Aorta (tissue), 5 donors: ENCODE results near the gene USP32. TPM values are rescaled to one million over a fixed set of nuclear protein-coding genes. Genes with fewer than 3 reads are reported as not detected.

Experiments
- ATAC-seq: fragments of 200-7000 bp; cut with Tn5 transposase; one replicate; pipeline ENCODE4 v1.9.1; 2022; ENCODE audit warnings: moderate library complexity; ENCODE audit not compliant: low FRiP score
- DNase-seq, 2 donors: peaks; one replicate each; pipeline ENCODE4 v3.0.0-alpha.2; 2020
- H3K27ac ChIP-seq, 2 donors: one replicate each; pipeline ENCODE4 v1.5.1; 2013; ENCODE audit warnings: low read length in 2 of 2, mild to moderate bottlenecking in 2 of 2, moderate library complexity in 2 of 2, control low read depth in 1 of 2, inconsistent platforms in 1 of 2, low read depth in 1 of 2
- H3K27me3 ChIP-seq, 2 donors: one replicate each; pipeline ENCODE4 v1.6.1; 2013; ENCODE audit warnings: control low read depth in 1 of 2, low read length in 1 of 2, mild to moderate bottlenecking in 1 of 2, moderate library complexity in 1 of 2; ENCODE audit not compliant: insufficient read depth in 2 of 2, control insufficient read depth in 1 of 2
- H3K36me3 ChIP-seq, 2 donors: one replicate each; pipeline ENCODE4 v1.6.1; 2013; ENCODE audit warnings: control low read depth in 1 of 2, low read length in 1 of 2, mild to moderate bottlenecking in 1 of 2; ENCODE audit not compliant: insufficient read depth in 2 of 2, control insufficient read depth in 1 of 2
- H3K4me1 ChIP-seq, 2 donors: one replicate each; pipeline ENCODE4 v1.6.1; 2013; ENCODE audit warnings: low read length in 2 of 2, control low read depth in 1 of 2, mild to moderate bottlenecking in 1 of 2, moderate library complexity in 1 of 2; ENCODE audit not compliant: insufficient read depth in 2 of 2, control insufficient read depth in 1 of 2
- H3K4me3 ChIP-seq, 2 donors: one replicate each; pipeline ENCODE4 v1.5.1; 2013; ENCODE audit warnings: low read length in 2 of 2, control low read depth in 1 of 2, mild to moderate bottlenecking in 1 of 2
- H3K9me3 ChIP-seq: one replicate; pipeline ENCODE4 v1.6.1; 2013; ENCODE audit warnings: mild to moderate bottlenecking, low read length; ENCODE audit not compliant: control insufficient read depth
- WGBS, 2 donors: extraction: QIAGEN DNeasy Blood & Tissue Kit; methylation state at CpG; one replicate each; pipeline ENCODE4 v1.1.7; 2013; 5-methylcytosine and 5-hydroxymethylcytosine counted together
- intact Hi-C, 2 donors: fragments of 100-400 bp; cut with DNase I; formaldehyde crosslinking; loops; one replicate each; pipeline versions ENCODE4 v1.14.2 to v1.15.0; 2022
- polyA plus RNA-seq, 2 donors: library from polyadenylated mRNA; stranded (reverse); fragments of 200-250 nt; gene quantifications; one replicate each; pipeline ENCODE4 v1.2.3, GENCODE V29; 2013
- total RNA-seq, 2 donors: library from RNA; stranded (reverse); fragmentation: NEBNext Ultra II Directional; extraction: Animal tissue kit (Norgen Biotek cat#: 25700); gene quantifications; one replicate each; pipeline ENCODE4 v1.2.1, GENCODE V29; 2021
- donor health status: healthy with polysubstance abuse.
- donor health status: Bipolar disorder and iron deficiency.
- donor health status: DM: no; HTN: no; CAD: no.
- donor health status: DM: no; HTN: no; CAD: no.
- donor health status: DM: yes; HTN: yes; CAD: no.

USP32 gene
- total and polyA plus RNA-seq, 4 donors = 9.1 to 57.7 (median 32.3) TPM

GRCh38 chr17:60164697-60165096, 227.2 kb downstream of the USP32 start:
- no peak overlapping the region for H3K4me3 ChIP-seq
- no peak for DNase-seq
- 59% methylated on average over 5 of the region's 5 CpGs for WGBS, 2 donors
- ATAC-seq = no peak
- H3K4me1 ChIP-seq = no peaks in the 10 kb centered on the region
- no peak overlapping the region for H3K27ac ChIP-seq
- no peaks in the 10 kb centered on the region for H3K27me3 ChIP-seq
- H3K36me3 ChIP-seq = no peaks in the 10 kb centered on the region
- no peaks in the 10 kb centered on the region for H3K9me3 ChIP-seq
- intact Hi-C loops = no loop called here

- no peaks in the 10 kb centered on the region for H3K36me3 ChIP-seq
- no peak overlapping the region for H3K4me3 ChIP-seq
- no peaks in the 10 kb centered on the region for H3K4me1 ChIP-seq
- no peak overlapping the region for H3K27ac ChIP-seq
- no peak for ATAC-seq
- H3K27me3 ChIP-seq = no peaks in the 10 kb centered on the region
- intact Hi-C loops = no loop called here
- no peaks in the 10 kb centered on the region for H3K9me3 ChIP-seq
- 84 to 85% methylated on average over 6 of the region's 6 CpGs for WGBS, 2 donors
- DNase-seq = no peak
Observed at GRCh38 chr17:60164164-60164563, 227.8 kb downstream of the USP32 start.

- ATAC-seq (peak; percentile 19), DNase-seq (no peak)
- no peaks in the 10 kb centered on the region for H3K27me3 ChIP-seq
- WGBS, 2 donors = 45 to 55% methylated on average over 20 of the region's 20 CpGs
- H3K36me3 ChIP-seq = no peaks in the 10 kb centered on the region
- H3K9me3 ChIP-seq = no peaks in the 10 kb centered on the region
- no peak overlapping the region for H3K27ac ChIP-seq
- no peaks in the 10 kb centered on the region for H3K4me1 ChIP-seq
- H3K4me3 ChIP-seq = no peak overlapping the region
- intact Hi-C loops = no loop called here
Observed at GRCh38 chr17:60163108-60163784, 228.7 kb downstream of the USP32 start.

- Histone ChIP-seq H3K27me3 (no peaks in the 10 kb centered on the region), H3K36me3 (no peaks in the 10 kb centered on the region), H3K4me1 (no peaks in the 10 kb centered on the region), H3K27ac (no peak overlapping the region), H3K4me3 (no peak overlapping the region), H3K9me3 (no peaks in the 10 kb centered on the region)
- 36 to 41% methylated on average over 16 to 17 of the region's 17 CpGs for WGBS, 2 donors
- ATAC-seq (no peak), DNase-seq (peak in 1 of 2 donors; percentile 74)
- intact Hi-C loops = no loop called here
Observed at GRCh38 chr17:60161598-60162330, 230.2 kb downstream of the USP32 start.

GRCh38 chr17:60160829-60161501, 231.0 kb downstream of the USP32 start:
- no peaks in the 10 kb centered on the region for H3K27me3 ChIP-seq
- no peak overlapping the region for H3K4me3 ChIP-seq
- H3K4me1 ChIP-seq = no peaks in the 10 kb centered on the region
- 46 to 52% methylated on average over 10 of the region's 10 CpGs for WGBS, 2 donors
- H3K27ac ChIP-seq = no peak overlapping the region
- ATAC-seq (no peak), DNase-seq (no peak)
- no peaks in the 10 kb centered on the region for H3K9me3 ChIP-seq
- no peaks in the 10 kb centered on the region for H3K36me3 ChIP-seq
- intact Hi-C loops = no loop called here

GRCh38 chr17:60159479-60159866, 232.5 kb downstream of the USP32 start:
- H3K27me3 ChIP-seq = no peaks in the 10 kb centered on the region
- H3K27ac ChIP-seq = no peak overlapping the region
- ATAC-seq (no peak), DNase-seq (no peak)
- no peaks in the 10 kb centered on the region for H3K9me3 ChIP-seq
- no peaks in the 10 kb centered on the region for H3K4me1 ChIP-seq
- no peak overlapping the region for H3K4me3 ChIP-seq
- intact Hi-C loops = no loop called here
- 60 to 70% methylated on average over 6 of the region's 6 CpGs for WGBS, 2 donors
- no peaks in the 10 kb centered on the region for H3K36me3 ChIP-seq

- no peak overlapping the region for H3K27ac ChIP-seq
- H3K4me1 ChIP-seq = no peaks in the 10 kb centered on the region
- H3K36me3 ChIP-seq = no peaks in the 10 kb centered on the region
- intact Hi-C loops = no loop called here
- no peak for ATAC-seq
- H3K9me3 ChIP-seq = no peaks in the 10 kb centered on the region
- WGBS, 2 donors = 23 to 31% methylated on average over 19 of the region's 19 CpGs
- DNase-seq = no peak
- H3K4me3 ChIP-seq = no peak overlapping the region
- H3K27me3 ChIP-seq = no peaks in the 10 kb centered on the region
Observed at GRCh38 chr17:60158751-60159478, 233.0 kb downstream of the USP32 start.

GRCh38 chr17:60157487-60158040, 234.4 kb downstream of the USP32 start:
- H3K27me3 ChIP-seq = no peaks in the 10 kb centered on the region
- intact Hi-C loops = no loop called here
- DNase-seq (peak in 1 of 2 donors; percentile 31), ATAC-seq (no peak)
- no peaks in the 10 kb centered on the region for H3K9me3 ChIP-seq
- no peak overlapping the region for H3K4me3 ChIP-seq
- WGBS, 2 donors = 71 to 73% methylated on average over 18 of the region's 18 CpGs
- no peaks in the 10 kb centered on the region for H3K36me3 ChIP-seq
- no peak overlapping the region for H3K27ac ChIP-seq
- no peaks in the 10 kb centered on the region for H3K4me1 ChIP-seq
